Measurements from ENCODE around the gene CCDC137. TPM values are rescaled to one million over a fixed set of nuclear protein-coding genes. Genes with fewer than 3 reads are reported as not detected.

Gene CCDC137
- total and polyA plus RNA-seq, 2 donors (not counting 1 experiment from before 2014, with no cell fraction given): 6.9 to 9.8 TPM

- H3K79me2 ChIP-seq (ENCODE audit: control insufficient read depth, insufficient read depth, low read length): peaks cover 21% of the 10 kb centered on the region
- peaks cover 21% of the 10 kb centered on the region for H3K36me3 ChIP-seq (ENCODE audit: control insufficient read depth, insufficient read depth, low read length)
- no peak overlapping the region for H3K4me2 ChIP-seq (ENCODE audit: extremely low read depth, insufficient read depth, low read length)
- H3K27me3 ChIP-seq (ENCODE audit: control insufficient read depth, insufficient read depth, low read length): no peaks in the 10 kb centered on the region
- H3K4me1 ChIP-seq (ENCODE audit: control insufficient read depth, extremely low read depth, insufficient read depth, low read length): peaks cover 18% of the 10 kb centered on the region
- no peak for DNase-seq (ENCODE audit: low read depth in 2 of 2)
- H3K4me3 ChIP-seq (replicated peaks in 1 of 4; ENCODE audit: control extremely low read depth in 1 of 4, insufficient read depth in 1 of 4, low read depth in 3 of 4, low read length in 4 of 4): no peak overlapping the region
- H4K20me1 ChIP-seq (ENCODE audit: control insufficient read depth, extremely low read depth, insufficient read depth, low read length): no peaks in the 10 kb centered on the region
- TF ChIP-seq EZH2 (IDR thresholded peaks at IDR 0.05; ENCODE audit: low read length, missing control alignments): no peak
- TF ChIP-seq, protein P1, sequence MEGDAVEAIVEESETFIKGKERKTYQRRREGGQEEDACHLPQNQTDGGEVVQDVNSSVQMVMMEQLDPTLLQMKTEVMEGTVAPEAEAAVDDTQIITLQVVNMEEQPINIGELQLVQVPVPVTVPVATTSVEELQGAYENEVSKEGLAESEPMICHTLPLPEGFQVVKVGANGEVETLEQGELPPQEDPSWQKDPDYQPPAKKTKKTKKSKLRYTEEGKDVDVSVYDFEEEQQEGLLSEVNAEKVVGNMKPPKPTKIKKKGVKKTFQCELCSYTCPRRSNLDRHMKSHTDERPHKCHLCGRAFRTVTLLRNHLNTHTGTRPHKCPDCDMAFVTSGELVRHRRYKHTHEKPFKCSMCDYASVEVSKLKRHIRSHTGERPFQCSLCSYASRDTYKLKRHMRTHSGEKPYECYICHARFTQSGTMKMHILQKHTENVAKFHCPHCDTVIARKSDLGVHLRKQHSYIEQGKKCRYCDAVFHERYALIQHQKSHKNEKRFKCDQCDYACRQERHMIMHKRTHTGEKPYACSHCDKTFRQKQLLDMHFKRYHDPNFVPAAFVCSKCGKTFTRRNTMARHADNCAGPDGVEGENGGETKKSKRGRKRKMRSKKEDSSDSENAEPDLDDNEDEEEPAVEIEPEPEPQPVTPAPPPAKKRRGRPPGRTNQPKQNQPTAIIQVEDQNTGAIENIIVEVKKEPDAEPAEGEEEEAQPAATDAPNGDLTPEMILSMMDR (conservative IDR thresholded peaks at IDR 0.05 in 1 of 2, IDR thresholded peaks at IDR 0.05 in 1 of 2; ENCODE audit: low read depth in 1 of 2, low read length in 2 of 2): no peak
- H3K9me3 ChIP-seq (ENCODE audit: control insufficient read depth, insufficient read depth, low read depth, low read length): no peaks in the 10 kb centered on the region
- H2AFZ ChIP-seq (ENCODE audit: low read length): no peak overlapping the region
- no peak overlapping the region for H3K27ac ChIP-seq (ENCODE audit: insufficient read depth, low read length)
- no peak overlapping the region for H3K9ac ChIP-seq (ENCODE audit: insufficient read depth, low read length)
Measured at GRCh38 chr17:81707725-81708646, 41.4 kb downstream of the CCDC137 start.

DNA sequence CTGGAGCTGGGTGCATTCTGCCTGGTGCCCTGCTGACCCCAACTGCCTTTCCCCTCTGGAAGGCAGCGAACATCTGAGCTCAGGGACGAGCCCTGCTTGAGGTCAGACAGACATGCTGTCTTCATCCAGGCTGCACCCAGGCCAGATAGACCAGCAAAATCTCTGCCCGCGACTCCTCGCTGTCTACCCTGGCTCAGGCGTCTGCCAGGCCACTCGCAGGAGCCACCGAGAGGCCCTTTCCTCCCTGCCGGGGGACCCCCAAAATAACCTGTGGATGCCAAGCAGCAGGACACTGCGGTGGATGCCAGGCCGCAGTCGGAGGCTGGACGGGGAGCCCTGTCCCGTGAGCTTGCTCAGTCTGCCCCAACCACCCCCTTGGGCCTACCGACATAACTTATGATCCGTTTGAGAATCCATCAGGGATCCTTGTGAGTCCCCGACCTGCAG, 42.2 kb downstream of the CCDC137 start:
- H2AFZ ChIP-seq (ENCODE audit: low read length): no peak overlapping the region
- H3K4me2 ChIP-seq (ENCODE audit: extremely low read depth, insufficient read depth, low read length): no peak overlapping the region
- TF ChIP-seq EZH2 (IDR thresholded peaks at IDR 0.05; ENCODE audit: low read length, missing control alignments): no peak
- TF ChIP-seq, protein P1 (conservative IDR thresholded peaks at IDR 0.05 in 1 of 2, IDR thresholded peaks at IDR 0.05 in 1 of 2; ENCODE audit: low read depth in 1 of 2, low read length in 2 of 2): no peak
- H3K79me2 ChIP-seq (ENCODE audit: control insufficient read depth, insufficient read depth, low read length): peaks cover 19% of the 10 kb centered on the region
- H3K4me3 ChIP-seq (replicated peaks in 1 of 4; ENCODE audit: control extremely low read depth in 1 of 4, insufficient read depth in 1 of 4, low read depth in 3 of 4, low read length in 4 of 4): no peak overlapping the region
- no peak overlapping the region for H3K27ac ChIP-seq (ENCODE audit: insufficient read depth, low read length)
- no peak for DNase-seq (ENCODE audit: low read depth in 2 of 2)
- no peaks in the 10 kb centered on the region for H3K27me3 ChIP-seq (ENCODE audit: control insufficient read depth, insufficient read depth, low read length)
- H3K9ac ChIP-seq (ENCODE audit: insufficient read depth, low read length): no peak overlapping the region
- H4K20me1 ChIP-seq (ENCODE audit: control insufficient read depth, extremely low read depth, insufficient read depth, low read length): no peaks in the 10 kb centered on the region
- peaks cover 21% of the 10 kb centered on the region for H3K36me3 ChIP-seq (ENCODE audit: control insufficient read depth, insufficient read depth, low read length)
- H3K4me1 ChIP-seq (ENCODE audit: control insufficient read depth, extremely low read depth, insufficient read depth, low read length): peaks cover 24% of the 10 kb centered on the region
- H3K9me3 ChIP-seq (ENCODE audit: control insufficient read depth, insufficient read depth, low read depth, low read length): no peaks in the 10 kb centered on the region

GRCh38 chr17:81710514-81711308, 44.2 kb downstream of the CCDC137 start:
- no peak for DNase-seq (ENCODE audit: low read depth in 2 of 2)
- Histone ChIP-seq H3K79me2 (ENCODE audit: control insufficient read depth, insufficient read depth, low read length) (peaks cover 7% of the 10 kb centered on the region), H2AFZ (ENCODE audit: low read length) (no peak overlapping the region), H3K9ac (ENCODE audit: insufficient read depth, low read length) (no peak overlapping the region), H3K36me3 (ENCODE audit: control insufficient read depth, insufficient read depth, low read length) (peaks cover 15% of the 10 kb centered on the region), H4K20me1 (ENCODE audit: control insufficient read depth, extremely low read depth, insufficient read depth, low read length) (no peaks in the 10 kb centered on the region), H3K4me2 (ENCODE audit: extremely low read depth, insufficient read depth, low read length) (peak overlapping the region; percentile 40), H3K27me3 (ENCODE audit: control insufficient read depth, insufficient read depth, low read length) (no peaks in the 10 kb centered on the region), H3K4me1 (ENCODE audit: control insufficient read depth, extremely low read depth, insufficient read depth, low read length) (peaks cover 20% of the 10 kb centered on the region), H3K27ac (ENCODE audit: insufficient read depth, low read length) (no peak overlapping the region), H3K4me3 (replicated peaks in 1 of 4; ENCODE audit: control extremely low read depth in 1 of 4, insufficient read depth in 1 of 4, low read depth in 3 of 4, low read length in 4 of 4) (peak overlapping the region in 1 of 4 experiments; percentile 63), H3K9me3 (ENCODE audit: control insufficient read depth, insufficient read depth, low read depth, low read length) (no peaks in the 10 kb centered on the region)
- TF ChIP-seq EZH2 (IDR thresholded peaks at IDR 0.05; ENCODE audit: low read length, missing control alignments): no peak
- TF ChIP-seq, protein P1 (conservative IDR thresholded peaks at IDR 0.05 in 1 of 2, IDR thresholded peaks at IDR 0.05 in 1 of 2; ENCODE audit: low read depth in 1 of 2, low read length in 2 of 2): no peak
